ENCODE data around the gene DPY30.

- TF ChIP-seq, protein P1, sequence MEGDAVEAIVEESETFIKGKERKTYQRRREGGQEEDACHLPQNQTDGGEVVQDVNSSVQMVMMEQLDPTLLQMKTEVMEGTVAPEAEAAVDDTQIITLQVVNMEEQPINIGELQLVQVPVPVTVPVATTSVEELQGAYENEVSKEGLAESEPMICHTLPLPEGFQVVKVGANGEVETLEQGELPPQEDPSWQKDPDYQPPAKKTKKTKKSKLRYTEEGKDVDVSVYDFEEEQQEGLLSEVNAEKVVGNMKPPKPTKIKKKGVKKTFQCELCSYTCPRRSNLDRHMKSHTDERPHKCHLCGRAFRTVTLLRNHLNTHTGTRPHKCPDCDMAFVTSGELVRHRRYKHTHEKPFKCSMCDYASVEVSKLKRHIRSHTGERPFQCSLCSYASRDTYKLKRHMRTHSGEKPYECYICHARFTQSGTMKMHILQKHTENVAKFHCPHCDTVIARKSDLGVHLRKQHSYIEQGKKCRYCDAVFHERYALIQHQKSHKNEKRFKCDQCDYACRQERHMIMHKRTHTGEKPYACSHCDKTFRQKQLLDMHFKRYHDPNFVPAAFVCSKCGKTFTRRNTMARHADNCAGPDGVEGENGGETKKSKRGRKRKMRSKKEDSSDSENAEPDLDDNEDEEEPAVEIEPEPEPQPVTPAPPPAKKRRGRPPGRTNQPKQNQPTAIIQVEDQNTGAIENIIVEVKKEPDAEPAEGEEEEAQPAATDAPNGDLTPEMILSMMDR (conservative IDR thresholded peaks at IDR 0.05; ENCODE audit: low read length): no peak
- no peak for TF ChIP-seq EZH2phosphoT487 (IDR thresholded peaks at IDR 0.05; ENCODE audit: borderline replicate concordance, low read depth, low read length)
Measured at GRCh38 chr2:32060266-32060665, 20.7 kb upstream of the DPY30 start.

All from OCI-LY7 (cell line).